MM.1S (cell line): ENCODE measurements around the gene FLG2.

Experiments
- EZH2 ChIP-seq: fragments of 300-600 bp; sonication (generic); optimal IDR thresholded peaks from 2 replicates; pipeline ENCODE3; 2017; ENCODE audit warnings: low read depth, mild to moderate bottlenecking, antibody characterized with exemption, low read length, mixed read lengths
- EZH2phosphoT487 ChIP-seq: fragments of 300-600 bp; sonication (generic); IDR thresholded peaks from 2 replicates; pipeline ENCODE4 v1.6.1; 2018; ENCODE audit warnings: antibody characterized with exemption, low read length
- TF ChIP-seq, protein P1 (sequence below): fragments of 300-600 bp; sonication (generic); IDR thresholded peaks from 2 replicates; pipeline ENCODE4 v1.5.1; 2016; ENCODE audit warnings: antibody characterized with exemption, low read length, mixed read lengths

- TF ChIP-seq EZH2 (no peak), EZH2phosphoT487 (no peak)
- TF ChIP-seq, protein P1, sequence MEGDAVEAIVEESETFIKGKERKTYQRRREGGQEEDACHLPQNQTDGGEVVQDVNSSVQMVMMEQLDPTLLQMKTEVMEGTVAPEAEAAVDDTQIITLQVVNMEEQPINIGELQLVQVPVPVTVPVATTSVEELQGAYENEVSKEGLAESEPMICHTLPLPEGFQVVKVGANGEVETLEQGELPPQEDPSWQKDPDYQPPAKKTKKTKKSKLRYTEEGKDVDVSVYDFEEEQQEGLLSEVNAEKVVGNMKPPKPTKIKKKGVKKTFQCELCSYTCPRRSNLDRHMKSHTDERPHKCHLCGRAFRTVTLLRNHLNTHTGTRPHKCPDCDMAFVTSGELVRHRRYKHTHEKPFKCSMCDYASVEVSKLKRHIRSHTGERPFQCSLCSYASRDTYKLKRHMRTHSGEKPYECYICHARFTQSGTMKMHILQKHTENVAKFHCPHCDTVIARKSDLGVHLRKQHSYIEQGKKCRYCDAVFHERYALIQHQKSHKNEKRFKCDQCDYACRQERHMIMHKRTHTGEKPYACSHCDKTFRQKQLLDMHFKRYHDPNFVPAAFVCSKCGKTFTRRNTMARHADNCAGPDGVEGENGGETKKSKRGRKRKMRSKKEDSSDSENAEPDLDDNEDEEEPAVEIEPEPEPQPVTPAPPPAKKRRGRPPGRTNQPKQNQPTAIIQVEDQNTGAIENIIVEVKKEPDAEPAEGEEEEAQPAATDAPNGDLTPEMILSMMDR = no peak; the same call in 1 of the 2 replicates
Measured at GRCh38 chr1:152392909-152393308, 33.1 kb upstream of the FLG2 start.
